Measurements from ENCODE around the gene NR2F6. TPM values are rescaled to one million over a fixed set of nuclear protein-coding genes. Genes with fewer than 3 reads are reported as not detected.

The NR2F6 gene
- total and polyA plus RNA-seq, 4 donors: 10.4 to 27.7 (median 21.5) TPM

- DNase-seq (no peak), ATAC-seq (ENCODE audit: low FRiP score) (no peak)
- Histone ChIP-seq H3K36me3 (ENCODE audit: control insufficient read depth in 1 of 2, insufficient read depth in 2 of 2, low read length in 1 of 2) (no peaks in the 10 kb centered on the region), H3K9me3 (ENCODE audit: control insufficient read depth, low read length) (peaks cover 3% of the 10 kb centered on the region), H3K27ac (ENCODE audit: low read depth in 1 of 2, low read length in 2 of 2) (no peak overlapping the region), H3K4me1 (ENCODE audit: control insufficient read depth in 1 of 2, insufficient read depth in 2 of 2, low read length in 2 of 2) (no peaks in the 10 kb centered on the region), H3K4me3 (ENCODE audit: low read length in 2 of 2) (no peak overlapping the region), H3K27me3 (ENCODE audit: control insufficient read depth in 1 of 2, insufficient read depth in 2 of 2, low read length in 1 of 2) (no peaks in the 10 kb centered on the region)
- WGBS, 2 donors: 92 to 95% methylated on average over 9 of the region's 9 CpGs
- intact Hi-C loops (cut with DNase I): no loop called here
Measured at GRCh38 chr19:17259118-17259780, 13.5 kb upstream of the NR2F6 start.

GRCh38 chr19:17256130-17256529 lies 10.4 kb upstream of the NR2F6 start:
- WGBS, 2 donors: 78 to 85% methylated on average over 3 of the region's 3 CpGs
- Histone ChIP-seq H3K27ac (ENCODE audit: low read depth in 1 of 2, low read length in 2 of 2) (no peak overlapping the region), H3K36me3 (ENCODE audit: control insufficient read depth in 1 of 2, insufficient read depth in 2 of 2, low read length in 1 of 2) (no peaks in the 10 kb centered on the region), H3K4me1 (ENCODE audit: control insufficient read depth in 1 of 2, insufficient read depth in 2 of 2, low read length in 2 of 2) (no peaks in the 10 kb centered on the region), H3K4me3 (ENCODE audit: low read length in 2 of 2) (no peak overlapping the region), H3K9me3 (ENCODE audit: control insufficient read depth, low read length) (peaks cover 3% of the 10 kb centered on the region), H3K27me3 (ENCODE audit: control insufficient read depth in 1 of 2, insufficient read depth in 2 of 2, low read length in 1 of 2) (no peaks in the 10 kb centered on the region)
- DNase-seq: no peak
- intact Hi-C loops (cut with DNase I): no loop called here
- ATAC-seq (ENCODE audit: low FRiP score): no peak

GRCh38 chr19:17255150-17255621 lies 9.5 kb upstream of the NR2F6 start:
- no peaks in the 10 kb centered on the region for H3K36me3 ChIP-seq (ENCODE audit: control insufficient read depth in 1 of 2, insufficient read depth in 2 of 2, low read length in 1 of 2)
- WGBS, 2 donors: 59 to 63% methylated on average over 18 of the region's 18 CpGs

GRCh38 chr19:17254636-17255035 lies 8.9 kb upstream of the NR2F6 start:
- peaks cover 3% of the 10 kb centered on the region for H3K9me3 ChIP-seq (ENCODE audit: control insufficient read depth, low read length)
- no peaks in the 10 kb centered on the region for H3K4me1 ChIP-seq (ENCODE audit: control insufficient read depth in 1 of 2, insufficient read depth in 2 of 2, low read length in 2 of 2)
- H3K27ac ChIP-seq (ENCODE audit: low read depth in 1 of 2, low read length in 2 of 2): no peak overlapping the region
- DNase-seq (no peak), ATAC-seq (ENCODE audit: low FRiP score) (no peak)
- no peaks in the 10 kb centered on the region for H3K36me3 ChIP-seq (ENCODE audit: control insufficient read depth in 1 of 2, insufficient read depth in 2 of 2, low read length in 1 of 2)
- no peak overlapping the region for H3K4me3 ChIP-seq (ENCODE audit: low read length in 2 of 2)
- no peaks in the 10 kb centered on the region for H3K27me3 ChIP-seq (ENCODE audit: control insufficient read depth in 1 of 2, insufficient read depth in 2 of 2, low read length in 1 of 2)
- intact Hi-C loops (cut with DNase I): no loop called here
- 84% methylated on average over 10 of the region's 10 CpGs for WGBS, 2 donors

More at GRCh38 chr19:17255150-17255621, 9.5 kb upstream of the NR2F6 start:
- no peak for ATAC-seq (ENCODE audit: low FRiP score)
- intact Hi-C loops (cut with DNase I): no loop called here
- no peak overlapping the region for H3K27ac ChIP-seq (ENCODE audit: low read depth in 1 of 2, low read length in 2 of 2)
- H3K4me1 ChIP-seq (ENCODE audit: control insufficient read depth in 1 of 2, insufficient read depth in 2 of 2, low read length in 2 of 2): no peaks in the 10 kb centered on the region
- DNase-seq: no peak
- H3K4me3 ChIP-seq (ENCODE audit: low read length in 2 of 2): no peak overlapping the region
- peaks cover 3% of the 10 kb centered on the region for H3K9me3 ChIP-seq (ENCODE audit: control insufficient read depth, low read length)
- H3K27me3 ChIP-seq (ENCODE audit: control insufficient read depth in 1 of 2, insufficient read depth in 2 of 2, low read length in 1 of 2): no peaks in the 10 kb centered on the region

DNA sequence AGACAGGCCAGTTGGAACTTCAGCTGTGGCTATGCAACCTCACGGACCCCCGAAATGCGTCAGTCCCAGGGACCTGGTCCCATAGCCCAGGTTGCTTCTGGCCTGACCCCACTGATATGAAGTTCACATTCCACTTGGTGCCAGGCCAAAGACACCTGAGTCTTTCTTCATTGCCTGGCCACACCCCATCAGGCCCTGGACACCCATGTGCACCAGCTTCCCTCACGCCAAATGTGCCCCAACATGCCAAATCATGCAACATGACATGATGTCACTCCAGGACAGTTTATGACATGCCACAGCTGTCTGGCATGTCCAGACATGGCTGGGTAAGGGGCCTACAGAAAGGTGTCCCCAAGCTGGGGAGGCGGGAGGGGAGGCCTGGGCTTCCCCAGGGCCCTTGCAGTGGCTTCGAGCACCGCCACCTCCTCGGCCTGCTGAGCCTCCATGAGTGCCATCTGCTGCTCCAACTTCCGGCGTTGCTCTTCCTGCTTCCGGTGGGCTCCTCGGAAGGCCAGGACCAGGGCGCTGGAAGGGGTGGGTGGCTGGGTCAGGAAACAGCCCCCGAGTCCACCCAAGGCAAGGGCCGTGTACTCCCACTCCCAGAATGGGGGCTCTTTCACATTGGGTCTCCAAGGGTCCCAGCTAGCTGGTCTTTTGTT lies 4.3 kb upstream of the NR2F6 start:
- intact Hi-C loops (cut with DNase I): no loop called here
- ATAC-seq (ENCODE audit: low FRiP score): no peak

DNA sequence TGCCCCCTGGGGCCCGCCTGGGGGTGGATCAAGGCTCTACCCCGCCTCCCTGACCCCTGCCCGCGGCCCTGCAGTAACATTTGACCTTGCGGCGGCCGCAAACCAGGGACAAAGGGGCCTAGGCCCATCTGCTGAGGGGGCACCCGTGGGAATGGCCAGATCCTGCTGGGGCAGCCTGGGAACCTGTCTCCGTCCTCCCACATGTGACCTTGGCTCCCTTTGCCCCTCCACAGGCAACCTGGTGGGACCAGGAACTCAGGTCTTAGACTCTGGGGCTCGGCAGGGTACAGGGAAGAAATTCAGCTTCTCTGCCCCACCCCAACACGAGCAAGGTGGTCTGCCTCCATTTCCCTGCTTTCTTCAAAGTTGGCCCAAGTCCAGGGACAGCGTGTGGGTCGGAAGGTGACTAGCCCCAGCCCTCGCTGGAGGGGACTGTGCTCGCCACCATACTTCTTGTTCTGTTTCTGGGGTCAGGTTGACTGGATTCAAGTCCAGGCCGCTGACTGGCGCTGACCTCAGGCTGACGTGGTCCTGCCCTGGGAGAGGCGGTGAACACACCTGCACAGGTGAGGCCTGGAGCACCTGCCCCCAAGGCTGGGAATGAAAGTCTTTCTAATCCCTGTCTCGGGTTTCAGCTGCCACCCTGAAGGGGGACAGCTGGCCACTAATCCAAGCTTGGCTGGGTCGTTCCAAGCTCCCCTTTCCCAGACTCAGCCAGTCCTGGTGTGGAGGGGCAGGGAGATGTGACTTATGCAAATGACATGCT lies 2.5 kb upstream of the NR2F6 start:
- 79% methylated on average over 20 to 21 of the region's 21 CpGs for WGBS, 2 donors
- intact Hi-C loops (cut with DNase I): no loop called here
- ATAC-seq (ENCODE audit: low FRiP score) (no peak), DNase-seq (no peak)
- Histone ChIP-seq H3K27ac (ENCODE audit: low read depth in 1 of 2, low read length in 2 of 2) (no peak overlapping the region), H3K9me3 (ENCODE audit: control insufficient read depth, low read length) (no peaks in the 10 kb centered on the region), H3K4me1 (ENCODE audit: control insufficient read depth in 1 of 2, insufficient read depth in 2 of 2, low read length in 2 of 2) (no peaks in the 10 kb centered on the region), H3K4me3 (ENCODE audit: low read length in 2 of 2) (no peak overlapping the region), H3K36me3 (ENCODE audit: control insufficient read depth in 1 of 2, insufficient read depth in 2 of 2, low read length in 1 of 2) (no peaks in the 10 kb centered on the region), H3K27me3 (ENCODE audit: control insufficient read depth in 1 of 2, insufficient read depth in 2 of 2, low read length in 1 of 2) (no peaks in the 10 kb centered on the region)

More for the DNA sequence above, 4.3 kb upstream of the NR2F6 start:
- DNase-seq: no peak
- 88 to 91% methylated on average over 15 of the region's 15 CpGs for WGBS, 2 donors
- Histone ChIP-seq H3K36me3 (ENCODE audit: control insufficient read depth in 1 of 2, insufficient read depth in 2 of 2, low read length in 1 of 2) (no peaks in the 10 kb centered on the region), H3K4me1 (ENCODE audit: control insufficient read depth in 1 of 2, insufficient read depth in 2 of 2, low read length in 2 of 2) (no peaks in the 10 kb centered on the region), H3K27ac (ENCODE audit: low read depth in 1 of 2, low read length in 2 of 2) (no peak overlapping the region), H3K9me3 (ENCODE audit: control insufficient read depth, low read length) (no peaks in the 10 kb centered on the region), H3K4me3 (ENCODE audit: low read length in 2 of 2) (no peak overlapping the region), H3K27me3 (ENCODE audit: control insufficient read depth in 1 of 2, insufficient read depth in 2 of 2, low read length in 1 of 2) (no peaks in the 10 kb centered on the region)

- 23 to 28% methylated on average over 19 to 21 of the region's 21 CpGs for WGBS, 2 donors
- no peaks in the 10 kb centered on the region for H3K4me1 ChIP-seq (ENCODE audit: control insufficient read depth in 1 of 2, insufficient read depth in 2 of 2, low read length in 2 of 2)
- DNase-seq (no peak), ATAC-seq (ENCODE audit: low FRiP score) (peak; percentile 26)
- no peak overlapping the region for H3K4me3 ChIP-seq (ENCODE audit: low read length in 2 of 2)
- H3K36me3 ChIP-seq (ENCODE audit: control insufficient read depth in 1 of 2, insufficient read depth in 2 of 2, low read length in 1 of 2): no peaks in the 10 kb centered on the region
- H3K9me3 ChIP-seq (ENCODE audit: control insufficient read depth, low read length): no peaks in the 10 kb centered on the region
- H3K27ac ChIP-seq (ENCODE audit: low read depth in 1 of 2, low read length in 2 of 2): no peak overlapping the region
- no peaks in the 10 kb centered on the region for H3K27me3 ChIP-seq (ENCODE audit: control insufficient read depth in 1 of 2, insufficient read depth in 2 of 2, low read length in 1 of 2)
- intact Hi-C loops (cut with DNase I): no loop called here
Measured at GRCh38 chr19:17246681-17247425, 1.1 kb upstream of the NR2F6 start.

Measured in aorta (tissue), 5 donors.